ENCODE results near the gene VGF.

VGF gene

DNA sequence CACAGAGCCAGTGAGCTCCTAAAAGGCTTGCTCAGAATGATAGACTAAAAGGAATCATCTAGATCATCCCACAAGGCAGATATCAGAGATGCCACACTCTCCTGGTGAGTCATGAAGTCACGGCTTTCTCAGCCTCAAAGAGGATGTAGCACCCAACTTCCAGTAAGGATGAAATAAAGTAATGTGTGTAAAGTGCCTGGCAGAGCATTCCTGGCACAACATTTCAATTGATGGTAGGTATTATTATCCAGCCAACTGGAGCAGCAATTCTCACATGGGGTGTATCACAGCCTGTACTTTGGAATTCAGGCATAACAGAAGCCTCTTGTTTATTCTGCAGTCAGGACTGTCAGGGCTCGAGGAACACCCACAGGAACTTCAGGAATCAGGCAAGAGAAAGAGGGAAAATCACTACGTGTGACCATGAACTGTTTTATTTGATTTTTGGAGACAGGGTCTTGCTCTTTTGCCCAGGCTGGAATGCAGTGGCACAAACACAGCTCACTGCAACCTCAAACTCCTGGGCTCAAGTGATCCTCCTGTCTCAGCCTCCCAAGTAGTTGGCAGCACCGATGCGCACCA is 20.0 kb upstream of the VGF start:
- no peak for DNase-seq

GRCh38 chr7:101180130-101180755 is 14.9 kb upstream of the VGF start, which contains the start of gene NAT16:
Gene NAT16, minus strand, starts transcription at chr7:101180293. Its CDS starts 5,486 bp downstream, at chr7:101174807.
- no peak for DNase-seq

GRCh38 chr7:101179713-101180112 is 14.3 kb upstream of the VGF start:
- no peak for DNase-seq

GRCh38 chr7:101179117-101179516 is 13.7 kb upstream of the VGF start:
- DNase-seq = no peak

- no peak for DNase-seq
These were observed 12.3 kb upstream of the VGF start for GRCh38 chr7:101177644-101178043.

DNA sequence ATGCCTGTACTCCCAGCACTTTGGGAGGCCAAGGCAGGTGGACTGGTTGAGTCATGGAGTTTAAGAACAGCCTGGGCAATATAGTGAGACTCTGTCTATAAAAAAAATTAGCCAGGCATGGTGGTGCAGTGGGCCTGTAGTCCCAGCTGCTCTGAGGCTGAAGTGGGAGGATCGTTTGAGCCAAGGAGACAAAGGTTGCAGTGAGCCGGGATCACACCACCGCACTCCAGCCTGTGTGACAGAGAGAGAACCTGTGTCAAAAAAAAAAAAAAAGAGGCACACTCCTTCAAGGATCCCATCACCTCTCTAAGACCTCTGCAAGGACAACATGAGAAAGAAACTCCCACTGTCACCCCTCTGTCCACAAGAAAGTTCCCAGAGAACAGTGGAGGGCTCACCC is 10.3 kb upstream of the VGF start:
- DNase-seq = no peak

DNA sequence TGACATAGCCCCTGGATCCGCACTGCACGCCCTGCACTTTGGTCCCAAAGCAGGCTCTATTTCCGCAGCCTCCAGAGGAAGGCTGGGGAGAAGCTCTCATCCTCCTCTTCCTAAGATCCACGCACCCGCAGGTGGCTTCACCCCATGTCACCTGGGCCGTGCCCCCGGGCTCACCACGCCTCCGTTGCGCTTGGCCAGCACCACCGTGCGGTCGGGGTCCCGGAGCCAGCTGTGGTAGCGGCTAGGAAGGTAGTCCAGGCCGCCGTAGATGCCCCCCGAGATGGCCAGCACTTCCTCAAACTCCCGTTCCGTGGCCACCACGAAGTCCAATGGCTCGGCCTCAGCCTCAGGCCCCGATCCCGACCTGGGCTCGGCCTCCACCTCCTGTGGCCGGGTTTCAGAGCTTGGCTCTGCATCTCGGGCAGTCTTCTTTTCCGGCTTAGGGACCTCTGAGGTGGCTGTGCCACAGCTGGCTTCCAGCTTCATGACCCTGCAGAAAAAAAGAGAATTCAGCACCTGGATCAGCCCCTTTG is 9.0 kb upstream of the VGF start:
- no peak for DNase-seq

DNA sequence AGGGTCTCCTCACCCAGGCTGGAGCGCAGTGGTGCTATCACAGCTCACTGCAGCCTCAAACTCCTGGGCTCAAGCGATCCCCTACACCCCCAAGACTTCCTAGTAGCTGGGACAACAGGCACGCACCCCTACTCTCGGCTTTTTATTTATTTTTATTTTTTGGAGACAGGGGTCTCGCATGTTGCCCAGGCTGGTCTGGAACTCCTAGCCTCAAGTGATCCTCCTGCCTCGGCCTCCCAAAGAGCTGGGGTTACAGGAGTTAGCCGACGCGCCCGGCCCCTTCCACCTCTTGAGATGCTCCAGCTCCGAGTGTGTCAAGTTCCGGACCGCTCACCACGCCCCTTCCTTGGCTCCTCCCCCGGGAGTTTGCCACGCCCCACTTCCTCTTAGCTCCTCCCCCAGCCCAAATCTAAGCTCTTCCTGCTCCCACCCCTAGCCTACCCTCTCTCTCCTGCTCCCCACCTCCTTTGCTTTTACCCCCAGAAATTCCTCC is 8.4 kb upstream of the VGF start:
- DNase-seq = peak; percentile 76

GRCh38 chr7:101172854-101173751 is 7.7 kb upstream of the VGF start:
- no peak for DNase-seq

- DNase-seq = no peak
These were observed 6.9 kb upstream of the VGF start for GRCh38 chr7:101172005-101172853.

GRCh38 chr7:101171442-101171837 is 6.1 kb upstream of the VGF start:
- no peak for DNase-seq

DNA sequence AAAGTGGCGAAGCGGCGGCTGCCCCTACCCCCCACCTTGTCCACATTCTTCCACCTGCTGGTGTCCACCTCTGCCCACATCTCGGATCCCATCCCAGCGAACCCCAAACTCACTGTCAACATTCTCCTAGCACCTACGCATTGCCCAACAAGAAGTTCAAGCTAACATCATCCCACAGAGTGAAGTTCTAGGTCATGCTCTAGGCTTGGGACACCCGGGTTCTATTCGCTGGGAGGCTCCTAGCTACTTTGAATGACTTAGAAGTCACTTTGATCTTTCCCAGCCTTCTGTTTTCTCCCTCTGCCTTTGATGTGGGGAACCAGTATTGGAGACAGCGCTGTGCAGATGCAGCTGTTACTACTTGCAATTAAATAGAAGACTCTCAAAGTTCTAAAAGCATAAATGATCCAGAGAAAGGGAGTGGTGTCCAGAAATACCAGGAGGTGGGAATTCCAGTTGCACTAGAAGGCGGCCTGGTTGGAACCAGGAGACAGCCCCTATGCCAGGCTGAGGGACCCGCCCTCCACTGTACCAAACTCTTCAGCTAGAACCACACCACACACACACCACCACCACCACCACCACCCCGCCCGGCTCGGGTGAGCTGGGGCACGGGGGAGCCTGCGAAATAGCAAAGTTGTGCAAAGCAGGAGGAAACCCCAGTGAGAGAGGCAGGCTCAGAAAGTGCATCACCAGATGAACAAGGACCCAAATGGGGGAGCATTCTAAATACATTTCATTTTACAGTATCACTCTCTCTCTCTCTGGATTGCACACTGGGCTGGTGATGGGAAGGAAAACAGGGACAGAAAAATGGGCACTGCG is 5.5 kb upstream of the VGF start:
- no peak for DNase-seq

GRCh38 chr7:101169838-101170551 is 4.6 kb upstream of the VGF start:
- DNase-seq = peak; percentile 86

DNA sequence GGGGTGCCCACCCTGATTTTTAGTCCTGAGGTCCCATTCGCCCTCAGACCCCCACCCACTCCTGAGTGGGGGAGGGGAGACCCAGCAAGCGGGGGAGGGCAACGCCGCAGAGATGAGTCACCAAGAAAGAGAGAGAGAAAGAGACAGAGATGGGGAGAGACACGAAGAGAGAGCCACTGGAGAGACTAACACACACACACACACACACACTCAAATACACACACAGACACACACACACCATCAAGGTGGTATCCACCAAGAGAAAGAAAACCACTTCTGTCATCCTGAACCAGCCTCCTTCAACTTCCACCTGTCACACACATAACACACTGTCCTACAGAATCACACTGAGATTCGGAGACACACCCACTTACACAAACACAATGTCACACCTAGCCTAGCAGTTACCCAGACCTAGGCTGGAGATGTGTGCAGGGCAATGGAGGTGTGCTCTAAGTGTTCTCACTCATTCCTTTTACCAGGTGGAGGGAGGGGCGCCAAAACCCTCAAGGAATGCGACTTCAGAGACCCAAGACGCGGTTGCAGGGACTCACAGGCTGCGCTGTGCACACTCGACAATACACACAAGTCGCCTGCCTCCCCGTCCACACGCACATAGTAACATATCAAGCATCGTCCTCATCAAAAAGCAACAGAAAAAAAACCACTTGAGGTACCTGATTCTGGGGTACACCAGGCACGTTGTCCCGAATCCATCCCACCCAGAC is 3.9 kb upstream of the VGF start:
- DNase-seq = no peak

DNA sequence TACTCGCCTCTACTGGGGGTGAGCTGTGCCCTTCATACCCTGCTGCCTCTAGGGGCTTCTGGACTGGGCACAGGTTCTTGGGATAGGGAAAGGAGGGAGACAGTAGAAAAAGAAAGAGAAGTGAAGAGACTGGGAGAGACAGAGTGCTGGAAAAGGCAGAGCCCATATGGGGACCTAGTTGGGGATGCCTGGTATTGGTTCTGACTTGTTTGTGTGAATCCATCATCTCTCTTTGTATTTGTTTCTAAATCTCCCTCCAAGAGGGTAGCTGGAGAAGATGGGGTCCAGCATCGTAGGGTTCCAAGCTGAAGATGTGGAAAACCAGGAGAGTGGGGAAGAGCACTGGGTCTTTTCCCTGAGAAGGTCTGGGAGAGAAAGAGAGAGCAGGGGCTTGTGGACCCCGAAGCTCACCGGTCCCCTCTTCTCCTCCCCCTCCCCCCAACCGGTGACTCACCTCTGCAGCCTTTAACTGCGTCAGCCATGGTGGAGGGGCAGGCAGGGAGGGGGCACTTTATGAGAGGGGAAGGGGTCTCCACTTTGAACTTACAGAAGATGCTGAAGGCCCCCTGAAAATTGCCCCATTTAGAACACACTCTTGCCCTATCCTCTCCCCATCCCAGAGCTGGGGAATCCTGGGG is 3.2 kb upstream of the VGF start:
- DNase-seq = no peak

DNA sequence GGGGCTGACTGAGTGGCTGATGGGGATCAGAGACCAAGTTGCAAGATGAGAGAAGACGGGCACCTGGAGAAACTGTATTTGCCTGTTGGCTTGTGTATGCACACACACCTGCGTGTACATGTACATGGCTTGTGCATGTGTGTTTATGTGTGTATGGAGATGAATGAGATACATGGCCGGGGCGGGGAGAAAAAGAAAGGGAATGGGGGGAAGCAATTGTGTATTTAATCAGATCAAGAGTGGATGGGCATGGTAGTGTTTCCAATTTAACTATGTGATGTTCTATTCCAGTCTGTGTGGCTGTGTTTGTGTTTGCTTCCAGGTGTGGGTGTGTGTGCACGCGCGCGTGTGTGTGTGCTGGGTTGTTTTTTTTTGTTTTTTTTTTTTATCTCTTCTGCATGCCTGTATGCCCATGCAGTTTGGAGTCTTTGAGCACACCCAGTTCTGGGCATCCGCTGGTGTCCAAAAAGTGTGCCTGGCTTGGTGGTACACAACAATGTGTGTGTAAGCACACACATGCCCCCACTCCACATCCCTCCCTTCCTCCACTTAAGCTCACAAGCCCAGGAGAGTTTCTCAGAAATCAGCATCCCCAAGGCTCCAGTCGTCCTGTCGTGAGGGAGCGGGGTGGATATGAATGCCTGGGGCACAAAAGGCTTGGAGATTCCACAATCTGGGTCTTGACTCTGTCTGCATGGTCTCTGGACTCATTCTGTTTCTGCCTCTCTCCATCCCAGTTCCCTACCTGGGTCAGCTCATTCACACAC is 2.5 kb upstream of the VGF start:
- no peak for DNase-seq

- DNase-seq = no peak
These were observed 1.7 kb upstream of the VGF start for GRCh38 chr7:101166909-101167644.

DNA sequence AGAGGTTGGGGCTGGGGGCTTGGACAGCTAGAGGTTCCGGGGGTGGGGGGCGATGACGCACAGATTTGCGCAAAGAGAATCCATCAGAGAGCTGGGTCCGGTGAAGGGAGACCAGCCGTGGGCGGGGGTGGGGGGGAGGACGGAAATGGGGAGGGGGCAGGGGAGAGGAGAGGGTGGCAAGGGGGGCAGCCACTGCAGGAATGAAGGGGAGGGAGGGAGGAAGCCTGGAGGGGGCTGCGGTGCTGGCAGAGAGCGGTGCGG is 1.2 kb upstream of the VGF start:
- no peak for DNase-seq
